ENCODE results near the gene GDF15.

Gene GDF15

DNA sequence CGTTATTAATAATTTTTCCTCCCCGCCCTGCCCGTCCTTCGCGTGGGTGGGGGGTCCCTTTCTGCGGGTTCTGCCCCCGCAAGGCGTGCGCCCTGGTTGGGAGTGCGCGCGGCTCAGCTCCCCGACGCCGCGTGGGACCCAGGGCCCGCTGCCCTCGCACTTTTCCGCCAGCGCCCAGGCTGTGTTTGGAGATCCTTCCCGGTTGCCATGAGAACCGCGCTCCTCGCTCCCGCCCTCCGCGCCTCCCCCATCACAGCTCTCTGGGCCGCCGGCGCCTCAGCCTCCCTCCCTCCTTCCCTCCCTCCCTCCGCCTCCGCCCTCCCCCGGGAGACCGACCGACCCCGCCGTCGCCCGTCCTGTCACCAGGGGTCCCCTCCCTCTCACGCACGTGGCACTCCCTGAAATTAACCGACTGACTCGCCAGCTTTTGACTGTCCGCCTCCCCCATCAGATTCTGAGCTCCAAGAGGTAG, 30.9 kb downstream of the GDF15 start:
- no peak overlapping the region for H2BK12ac ChIP-seq (ENCODE audit: low read length)
- no peak overlapping the region for H4K8ac ChIP-seq (ENCODE audit: low read depth, low read length)
- peak overlapping the region; percentile 89 for H2BK5ac ChIP-seq (ENCODE audit: low read length)
- peaks cover 0 to 20% (median 0%) of the 10 kb centered on the region in 3 experiments for H3K27me3 ChIP-seq (ENCODE audit: control insufficient read depth in 3 of 3, insufficient read depth in 3 of 3, low read depth in 1 of 3, low read length in 3 of 3)
- peaks cover 27 to 56% of the 10 kb centered on the region in 2 donors for H3K4me1 ChIP-seq (ENCODE audit: control insufficient read depth in 2 of 2, insufficient read depth in 1 of 2, low read depth in 1 of 2, low read length in 2 of 2)
- H3K9me3 ChIP-seq (replicated peaks in 1 of 2; ENCODE audit: control insufficient read depth in 2 of 2, insufficient read depth in 1 of 2, low read depth in 1 of 2, low read length in 2 of 2) = peaks cover 0 to 2% of the 10 kb centered on the region in 2 donors
- WGBS, 2 donors (ENCODE audit: extremely low coverage in 2 of 2, insufficient read length in 2 of 2, insufficient replicate concordance in 1 of 2) = no CpG with 5 or more reads among the region's 44 CpGs
- H3K14ac ChIP-seq (ENCODE audit: low read length) = no peak overlapping the region
- H2AK5ac ChIP-seq (ENCODE audit: low read depth, low read length) = peak overlapping the region; percentile 100
- DNase-seq (ENCODE audit: low spot score) = peak; percentile 77
- H3K4me3 ChIP-seq (ENCODE audit: low read length in 2 of 2) = peak overlapping the region; percentile 43 to 67
- peaks cover 7% of the 10 kb centered on the region for H3K79me1 ChIP-seq (ENCODE audit: low read depth, low read length)
- H3K36me3 ChIP-seq (replicated peaks in 1 of 2; ENCODE audit: control insufficient read depth in 2 of 2, insufficient read depth in 2 of 2, low read length in 2 of 2) = no peaks in the 10 kb centered on the region
- H2AFZ ChIP-seq (ENCODE audit: low read length) = peak overlapping the region; percentile 88
- H3K23ac ChIP-seq (ENCODE audit: low read depth, low read length, poor library complexity) = peak overlapping the region; percentile 80
- peak overlapping the region; percentile 75 for H3K27ac ChIP-seq (replicated peaks; ENCODE audit: low read length)
- peak overlapping the region; percentile 86 for H3K18ac ChIP-seq (ENCODE audit: low read length)
- H2BK120ac ChIP-seq (ENCODE audit: low read depth, low read length) = peak overlapping the region; percentile 18
- H4K91ac ChIP-seq (ENCODE audit: low read depth, low read length, poor library complexity) = no peak overlapping the region
- H3K4ac ChIP-seq (ENCODE audit: low read length) = peak overlapping the region; percentile 26
- H3K4me2 ChIP-seq (ENCODE audit: insufficient read depth, low read length, poor library complexity, severe bottlenecking) = peak overlapping the region; percentile 72
- peak overlapping the region; percentile 98 for H2BK15ac ChIP-seq (ENCODE audit: low read length)
- no peak overlapping the region for H3K9ac ChIP-seq (ENCODE audit: low read depth, low read length, poor library complexity)

DNA sequence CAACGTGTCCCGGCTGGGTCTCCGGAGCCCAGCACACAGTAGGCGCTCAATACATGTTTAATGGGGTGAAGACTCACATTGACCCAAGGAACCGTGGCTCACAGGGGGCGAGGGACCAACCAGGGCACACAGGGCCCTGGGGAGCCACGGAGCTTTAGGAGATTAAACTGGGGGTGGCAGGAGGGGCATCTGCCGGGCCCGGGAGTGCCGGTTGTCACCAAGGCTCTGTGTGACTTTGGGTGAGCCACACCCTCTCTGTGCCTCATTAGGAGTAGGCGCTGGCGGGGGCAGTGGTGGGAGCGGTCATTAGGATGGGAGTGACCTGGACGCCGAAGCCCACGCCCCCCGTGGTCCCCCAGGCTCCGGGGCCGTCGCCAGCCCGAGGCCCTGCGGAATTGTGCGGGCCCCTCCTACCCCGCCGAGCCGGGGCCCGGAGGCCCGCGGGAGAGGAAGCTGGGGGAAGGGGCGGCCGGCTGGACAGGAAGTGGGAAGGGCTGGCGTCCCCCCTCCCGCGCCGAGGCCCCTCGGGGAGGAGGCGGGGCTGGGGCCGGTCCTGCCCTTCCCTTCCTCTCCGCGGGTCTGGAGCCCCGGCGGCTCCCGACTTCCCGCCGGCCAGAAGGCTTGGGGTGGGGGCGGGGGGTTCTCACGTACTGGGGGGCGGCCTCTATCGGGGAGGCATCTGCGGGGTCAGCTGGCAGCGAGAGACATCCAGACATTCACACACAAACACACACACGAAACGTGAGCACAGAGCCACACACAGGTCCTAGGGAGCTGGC, 31.5 kb downstream of the GDF15 start:
- no CpG with 5 or more reads among the region's 53 CpGs for WGBS, 2 donors (ENCODE audit: extremely low coverage in 2 of 2, insufficient read length in 2 of 2, insufficient replicate concordance in 1 of 2)
- Histone ChIP-seq H3K4me1 (ENCODE audit: control insufficient read depth in 2 of 2, insufficient read depth in 1 of 2, low read depth in 1 of 2, low read length in 2 of 2) (peaks cover 27 to 56% of the 10 kb centered on the region in 2 donors), H3K27ac (replicated peaks; ENCODE audit: low read length) (peak overlapping the region; percentile 50), H2AFZ (ENCODE audit: low read length) (peak overlapping the region; percentile 88), H3K9me3 (replicated peaks in 1 of 2; ENCODE audit: control insufficient read depth in 2 of 2, insufficient read depth in 1 of 2, low read depth in 1 of 2, low read length in 2 of 2) (peaks cover 0 to 2% of the 10 kb centered on the region in 2 donors), H2BK120ac (ENCODE audit: low read depth, low read length) (peak overlapping the region; percentile 29), H3K36me3 (replicated peaks in 1 of 2; ENCODE audit: control insufficient read depth in 2 of 2, insufficient read depth in 2 of 2, low read length in 2 of 2) (peaks cover 0 to 3% of the 10 kb centered on the region in 2 donors), H3K9ac (ENCODE audit: low read depth, low read length, poor library complexity) (peak overlapping the region; percentile 82), H3K27me3 (ENCODE audit: control insufficient read depth in 3 of 3, insufficient read depth in 3 of 3, low read depth in 1 of 3, low read length in 3 of 3) (peaks cover 0 to 20% (median 0%) of the 10 kb centered on the region in 3 experiments), H2AK5ac (ENCODE audit: low read depth, low read length) (peak overlapping the region; percentile 100), H3K4me3 (ENCODE audit: low read length in 2 of 2) (peak overlapping the region; percentile 43 to 69), H2BK15ac (ENCODE audit: low read length) (peak overlapping the region; percentile 98), H2BK12ac (ENCODE audit: low read length) (peak overlapping the region; percentile 100), H3K4me2 (ENCODE audit: insufficient read depth, low read length, poor library complexity, severe bottlenecking) (peak overlapping the region; percentile 60), H3K23ac (ENCODE audit: low read depth, low read length, poor library complexity) (peak overlapping the region; percentile 94), H4K8ac (ENCODE audit: low read depth, low read length) (no peak overlapping the region), H3K14ac (ENCODE audit: low read length) (no peak overlapping the region), H3K79me1 (ENCODE audit: low read depth, low read length) (peaks cover 7% of the 10 kb centered on the region), H3K4ac (ENCODE audit: low read length) (peak overlapping the region; percentile 69), H3K18ac (ENCODE audit: low read length) (peak overlapping the region; percentile 98), H4K91ac (ENCODE audit: low read depth, low read length, poor library complexity) (peak overlapping the region; percentile 38), H2BK5ac (ENCODE audit: low read length) (peak overlapping the region; percentile 89)
- DNase-seq (ENCODE audit: low spot score) = peak; percentile 67

DNA sequence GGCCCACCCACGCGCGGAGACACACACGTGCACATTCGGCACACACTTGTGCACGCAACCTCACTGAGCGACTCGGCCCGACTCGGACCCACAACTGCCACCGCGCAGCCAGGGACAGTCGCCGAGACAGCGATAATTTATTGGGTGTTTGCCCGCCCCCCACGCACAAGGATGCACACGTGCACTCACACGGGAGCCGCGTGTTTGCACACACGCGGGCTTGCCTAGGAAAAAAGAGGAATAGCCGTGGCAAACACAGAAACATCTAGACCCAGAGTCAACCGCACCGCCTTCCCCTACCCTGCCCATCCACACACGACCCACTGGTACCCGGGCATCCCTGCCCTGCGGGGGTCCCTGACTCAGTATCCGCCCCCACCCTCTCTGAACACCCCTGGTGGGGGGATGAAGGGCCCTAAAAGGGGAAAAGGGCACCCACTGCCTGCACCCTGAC, 32.1 kb downstream of the GDF15 start:
- H3K14ac ChIP-seq (ENCODE audit: low read length) = no peak overlapping the region
- peak overlapping the region; percentile 92 for H2BK15ac ChIP-seq (ENCODE audit: low read length)
- H3K36me3 ChIP-seq (replicated peaks in 1 of 2; ENCODE audit: control insufficient read depth in 2 of 2, insufficient read depth in 2 of 2, low read length in 2 of 2) = peaks cover 0 to 9% of the 10 kb centered on the region in 2 donors
- peak overlapping the region; percentile 40 to 69 for H3K4me3 ChIP-seq (ENCODE audit: low read length in 2 of 2)
- H2AK5ac ChIP-seq (ENCODE audit: low read depth, low read length) = peak overlapping the region; percentile 91
- peak overlapping the region; percentile 88 for H2AFZ ChIP-seq (ENCODE audit: low read length)
- H3K27ac ChIP-seq (replicated peaks; ENCODE audit: low read length) = no peak overlapping the region
- H3K18ac ChIP-seq (ENCODE audit: low read length) = peak overlapping the region; percentile 98
- H3K9me3 ChIP-seq (replicated peaks in 1 of 2; ENCODE audit: control insufficient read depth in 2 of 2, insufficient read depth in 1 of 2, low read depth in 1 of 2, low read length in 2 of 2) = peaks cover 0 to 2% of the 10 kb centered on the region in 2 donors
- no CpG with 5 or more reads among the region's 30 CpGs for WGBS, 2 donors (ENCODE audit: extremely low coverage in 2 of 2, insufficient read length in 2 of 2, insufficient replicate concordance in 1 of 2)
- peak overlapping the region; percentile 56 for H4K91ac ChIP-seq (ENCODE audit: low read depth, low read length, poor library complexity)
- H3K27me3 ChIP-seq (ENCODE audit: control insufficient read depth in 3 of 3, insufficient read depth in 3 of 3, low read depth in 1 of 3, low read length in 3 of 3) = peaks cover 0 to 20% (median 0%) of the 10 kb centered on the region in 3 experiments
- peak overlapping the region; percentile 94 for H3K23ac ChIP-seq (ENCODE audit: low read depth, low read length, poor library complexity)
- H2BK5ac ChIP-seq (ENCODE audit: low read length) = peak overlapping the region; percentile 89
- H3K79me1 ChIP-seq (ENCODE audit: low read depth, low read length) = peaks cover 7% of the 10 kb centered on the region
- H4K8ac ChIP-seq (ENCODE audit: low read depth, low read length) = no peak overlapping the region
- H3K9ac ChIP-seq (ENCODE audit: low read depth, low read length, poor library complexity) = peak overlapping the region; percentile 82
- peak overlapping the region; percentile 69 for H3K4ac ChIP-seq (ENCODE audit: low read length)
- peaks cover 27 to 60% of the 10 kb centered on the region in 2 donors for H3K4me1 ChIP-seq (ENCODE audit: control insufficient read depth in 2 of 2, insufficient read depth in 1 of 2, low read depth in 1 of 2, low read length in 2 of 2)
- H2BK12ac ChIP-seq (ENCODE audit: low read length) = peak overlapping the region; percentile 100
- H2BK120ac ChIP-seq (ENCODE audit: low read depth, low read length) = peak overlapping the region; percentile 29
- no peak for DNase-seq (ENCODE audit: low spot score)
- H3K4me2 ChIP-seq (ENCODE audit: insufficient read depth, low read length, poor library complexity, severe bottlenecking) = peak overlapping the region; percentile 58

Measured in neuronal stem cell (in vitro differentiated cells).